NCI-H146 treated with DMSO at 0.1 percent for 48 hours (cell line): ENCODE data around the gene VRTN.

ENCODE experiments used
- DNase-seq: peaks from one replicate; lab custom pipeline; 2025; ENCODE audit not compliant: unreplicated experiment; lab: John Stamatoyannopoulos, UW

Gene VRTN

DNA sequence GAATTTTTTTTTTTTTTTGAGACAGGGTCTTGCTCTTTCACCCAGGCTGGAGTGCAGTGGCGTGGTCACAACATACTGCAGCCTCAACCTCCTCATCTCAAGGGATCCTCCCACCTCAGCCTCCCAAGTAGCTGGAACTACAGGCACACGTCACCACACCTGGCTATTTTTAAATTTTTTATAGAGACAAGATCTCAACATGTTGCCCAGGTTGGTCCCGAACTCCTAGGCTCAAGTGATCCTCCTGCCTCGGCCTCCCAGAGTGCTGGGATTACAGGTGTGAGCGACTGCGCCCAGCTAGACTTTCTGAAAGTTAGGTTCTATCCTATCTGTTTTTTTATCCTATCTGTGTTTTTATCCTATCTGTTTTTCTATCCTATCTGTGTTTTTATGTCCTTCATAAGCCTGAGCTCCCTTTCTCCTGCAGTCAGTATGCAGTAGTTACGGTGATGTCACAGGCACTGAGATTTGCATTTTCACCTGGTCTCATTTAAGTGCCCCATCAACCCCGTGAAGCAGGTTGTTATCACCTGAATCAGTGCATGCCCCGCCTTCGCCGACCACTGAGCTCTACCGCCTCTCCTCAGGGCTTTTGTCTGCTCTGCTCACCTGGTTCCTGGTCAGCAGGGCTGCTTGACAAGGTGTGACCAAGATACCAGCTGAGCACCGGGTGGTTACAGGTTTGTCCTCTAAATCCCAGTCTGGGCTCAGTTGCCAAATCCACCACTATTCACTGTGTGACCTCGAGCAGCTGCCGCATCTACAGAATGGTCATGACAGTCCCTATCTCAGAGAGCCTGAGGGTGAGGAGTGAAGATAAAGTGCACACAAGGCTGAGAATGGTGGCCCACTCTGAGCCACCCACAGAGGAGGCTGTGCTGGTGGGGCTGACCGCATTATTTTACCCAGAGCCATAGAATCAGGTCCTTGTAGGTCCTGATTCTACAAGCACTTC, 44.6 kb downstream of the VRTN start:
- DNase-seq, result peak; percentile 26

GRCh38 chr14:74394549-74394948, 46.3 kb downstream of the VRTN start:
- no peak for DNase-seq

GRCh38 chr14:74395094-74395493, 46.8 kb downstream of the VRTN start:
- DNase-seq, result no peak

DNA sequence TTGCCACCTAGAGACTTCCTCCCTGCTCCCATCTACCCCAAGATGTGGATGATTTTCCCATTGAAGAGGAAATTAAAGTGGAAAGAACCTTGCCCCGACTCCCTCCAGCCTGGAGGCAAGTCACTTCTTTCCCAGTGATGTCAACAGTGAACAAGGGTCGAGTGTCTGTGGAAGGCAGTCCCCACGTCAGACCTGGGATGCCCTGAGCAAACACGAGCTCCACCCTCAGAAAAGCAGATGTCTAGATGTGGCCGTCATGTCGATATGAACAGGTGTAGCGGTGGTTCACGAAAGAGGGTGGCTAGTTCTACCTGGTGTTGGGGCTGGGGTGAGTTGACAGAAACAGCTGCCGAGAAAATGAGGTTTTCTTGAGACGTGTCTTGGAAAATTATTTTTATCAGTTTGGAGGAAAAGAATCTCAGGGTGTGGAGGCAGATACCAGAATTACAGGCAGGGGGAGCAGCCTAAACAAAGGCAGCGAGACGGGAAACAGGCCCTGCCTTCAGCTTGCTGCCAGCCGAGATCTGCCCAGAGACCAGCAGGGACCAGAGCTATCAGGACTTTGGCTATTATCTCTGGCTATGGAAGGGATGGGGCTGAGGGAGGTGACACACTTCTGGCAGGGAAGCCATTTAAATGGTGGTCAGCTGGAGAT, 51.9 kb downstream of the VRTN start:
- DNase-seq, result no peak

- DNase-seq, result no peak
Measured at GRCh38 chr14:74400919-74401503, 52.7 kb downstream of the VRTN start.

- DNase-seq, result no peak
Measured at GRCh38 chr14:74401504-74402241, 53.4 kb downstream of the VRTN start.

- no peak for DNase-seq
Measured at GRCh38 chr14:74402401-74403251, 54.4 kb downstream of the VRTN start.

DNA sequence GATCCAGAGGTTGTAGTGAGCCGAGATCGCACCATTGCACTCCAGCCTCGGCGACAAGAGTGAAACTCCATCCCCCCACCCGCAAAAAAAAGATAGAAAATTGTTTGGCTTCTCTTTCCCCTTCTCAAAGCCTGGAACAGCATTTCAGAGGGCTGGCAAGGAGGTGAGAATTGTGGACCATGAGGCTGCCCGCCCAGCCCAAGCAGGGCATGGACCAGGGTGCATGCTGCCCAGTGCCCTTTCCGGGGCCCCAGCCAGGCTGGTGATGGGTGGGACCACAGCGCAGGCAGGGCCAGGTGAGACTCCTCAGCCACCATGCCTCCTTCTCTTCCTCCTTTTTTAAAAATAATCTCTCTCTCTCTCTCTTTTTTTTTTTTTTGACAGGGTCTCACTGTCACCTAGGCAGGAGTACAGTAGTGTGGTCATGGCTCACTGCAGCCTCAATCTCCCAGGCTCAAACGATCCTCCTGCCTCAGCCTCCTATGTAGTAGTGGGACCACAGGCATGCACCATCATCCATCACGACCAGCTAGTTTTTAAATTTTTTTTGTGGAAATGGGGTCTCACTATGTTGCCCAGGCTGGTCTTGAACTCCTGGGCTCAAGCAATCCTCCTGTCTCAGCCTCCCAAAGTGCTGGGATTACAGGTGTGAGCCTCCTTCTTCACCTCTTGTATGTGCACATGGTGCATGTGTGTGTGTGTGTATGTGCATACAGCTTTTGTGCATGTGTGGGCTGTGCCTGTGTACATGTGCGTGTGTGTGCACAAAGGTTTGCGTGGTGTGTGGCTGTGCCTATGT, 55.5 kb downstream of the VRTN start:
- no peak for DNase-seq

GRCh38 chr14:74404435-74404834, 56.2 kb downstream of the VRTN start:
- no peak for DNase-seq

DNA sequence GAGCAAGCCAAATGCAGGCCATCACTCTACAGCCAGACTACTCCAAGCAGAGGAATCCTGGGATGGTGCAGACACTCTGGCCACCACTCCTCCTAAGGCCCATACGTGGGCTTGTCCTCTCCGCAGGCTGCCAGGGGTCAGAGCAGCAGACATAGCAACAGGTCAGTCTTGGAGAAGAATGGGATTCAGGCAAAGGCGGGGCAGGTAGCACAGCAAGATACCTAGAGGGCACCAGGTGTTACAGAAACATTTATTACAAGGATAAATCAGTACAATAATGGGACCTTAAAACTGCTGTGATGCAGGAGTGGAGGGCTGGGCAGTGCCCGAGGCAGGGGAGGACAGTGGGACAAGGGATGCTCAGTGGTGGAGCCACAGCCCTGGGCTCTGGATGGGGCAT, 57.4 kb downstream of the VRTN start:
- no peak for DNase-seq

DNA sequence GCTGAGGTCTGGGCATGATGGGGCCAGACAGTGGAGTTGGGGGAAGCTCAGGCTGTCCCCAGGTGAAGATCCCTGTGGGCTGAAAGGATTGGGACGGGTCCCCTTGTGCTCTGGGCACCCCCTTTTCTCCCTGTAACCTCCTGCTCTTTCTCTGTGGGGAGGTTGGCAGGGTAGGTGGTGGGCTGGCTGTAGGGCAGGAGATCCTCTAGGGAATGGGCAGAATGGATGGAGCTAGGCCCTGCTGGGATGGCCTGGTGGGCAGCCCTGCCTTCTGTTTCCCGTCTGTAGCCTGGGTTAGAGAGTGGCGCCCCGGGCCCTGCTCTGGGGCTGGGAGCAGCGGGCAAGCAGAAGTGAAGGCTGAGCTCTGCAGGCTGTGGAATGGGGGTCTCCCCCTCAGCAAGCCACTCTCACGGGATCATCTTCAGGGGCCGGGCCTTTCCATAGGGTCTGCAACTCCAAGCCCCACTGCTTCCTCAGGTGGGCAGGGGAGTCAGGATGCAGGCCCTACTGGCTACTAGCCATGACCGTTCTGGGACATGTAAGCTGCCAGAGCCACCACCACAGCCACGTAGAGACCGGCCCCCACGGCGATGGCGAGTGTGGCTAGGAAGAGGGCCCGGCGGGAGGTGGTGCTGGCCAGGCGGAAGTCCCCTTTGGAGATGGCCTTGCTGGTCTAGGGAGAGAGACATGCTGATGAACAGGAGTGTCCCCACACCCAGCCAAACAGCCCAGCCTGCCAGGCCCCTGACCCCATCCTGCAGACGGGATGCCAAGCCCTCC, 58.9 kb downstream of the VRTN start:
- no peak for DNase-seq

DNA sequence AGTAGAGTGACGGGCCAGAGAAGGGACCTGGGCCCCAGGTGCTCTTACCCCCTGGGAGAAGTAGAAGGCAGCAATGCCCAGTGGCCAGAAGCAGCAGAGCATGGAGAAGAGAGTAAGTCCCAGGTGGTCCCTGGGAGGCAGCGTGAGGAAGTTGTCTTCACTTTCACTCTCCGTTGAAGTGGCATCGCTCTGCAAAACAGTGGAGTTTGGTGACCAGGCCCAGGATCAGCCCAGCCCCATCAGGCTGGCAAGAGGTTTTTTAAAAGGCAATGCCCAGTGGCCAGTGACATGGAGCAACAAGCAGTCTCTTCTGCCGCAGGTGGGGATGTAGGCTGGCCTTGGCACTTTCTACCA, 59.5 kb downstream of the VRTN start:
- no peak for DNase-seq

DNA sequence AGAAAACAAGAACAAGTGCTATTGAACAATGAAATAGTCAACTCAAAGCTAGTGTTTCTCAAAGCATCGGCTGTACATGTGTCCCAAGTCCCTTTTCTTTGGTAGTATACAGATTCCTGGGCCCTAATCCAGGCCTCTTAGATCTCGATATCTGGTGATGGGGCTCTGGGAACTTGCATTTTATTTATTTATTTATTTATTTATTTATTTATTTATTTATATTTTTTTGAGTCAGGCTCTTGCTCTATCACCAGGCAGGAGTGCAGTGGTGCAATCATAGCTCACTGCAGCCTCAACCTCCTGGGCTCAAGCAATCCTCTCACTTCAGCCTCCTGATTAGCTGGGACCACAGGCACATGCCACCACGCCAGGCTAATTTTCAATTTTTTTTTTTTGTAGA, 60.6 kb downstream of the VRTN start:
- DNase-seq, result no peak

GRCh38 chr14:74409441-74409840, 61.2 kb downstream of the VRTN start:
- DNase-seq, result no peak
